Left cardiac atrium (tissue), 4 donors: ENCODE data around the gene CRACR2A. TPM values are rescaled to one million over a fixed set of nuclear protein-coding genes. Genes with fewer than 3 reads are reported as not detected.

Source experiments
- ATAC-seq, 2 donors: fragments of 200-7000 bp; cut with Tn5 transposase; one replicate each; pipeline ENCODE4 v1.9.1; 2020; ENCODE audit warnings: mild to moderate bottlenecking in 2 of 2, moderate library complexity in 2 of 2
- DNase-seq: peaks from one replicate; pipeline ENCODE4 v3.0.0-alpha.2; 2020
- intact Hi-C, 2 donors: fragments of 100-400 bp; cut with DNase I; formaldehyde crosslinking; loops; one replicate each; pipeline versions ENCODE4 v1.14.1 to v1.15.1; 2022 to 2023
- total RNA-seq, 2 donors: library from RNA; stranded (reverse); fragmentation: NEBNext Ultra II Directional; extraction: Animal tissue kit (Norgen Biotek cat#: 25700); gene quantifications; one replicate each; pipeline ENCODE4 v1.2.1, GENCODE V29; 2021
- donor health status: DM: no; HTN: yes; CAD: no.
- donor health status: DM: no; HTN: yes; CAD: no; lungs with severe emphysema.
- donor health status: DM: yes; HTN: yes; CAD: no.
- donor health status: Dilated cardiomyopathy.

Gene CRACR2A
- total RNA-seq, 2 donors from 2014 or later, result 7.4 to 10.1 TPM

DNA sequence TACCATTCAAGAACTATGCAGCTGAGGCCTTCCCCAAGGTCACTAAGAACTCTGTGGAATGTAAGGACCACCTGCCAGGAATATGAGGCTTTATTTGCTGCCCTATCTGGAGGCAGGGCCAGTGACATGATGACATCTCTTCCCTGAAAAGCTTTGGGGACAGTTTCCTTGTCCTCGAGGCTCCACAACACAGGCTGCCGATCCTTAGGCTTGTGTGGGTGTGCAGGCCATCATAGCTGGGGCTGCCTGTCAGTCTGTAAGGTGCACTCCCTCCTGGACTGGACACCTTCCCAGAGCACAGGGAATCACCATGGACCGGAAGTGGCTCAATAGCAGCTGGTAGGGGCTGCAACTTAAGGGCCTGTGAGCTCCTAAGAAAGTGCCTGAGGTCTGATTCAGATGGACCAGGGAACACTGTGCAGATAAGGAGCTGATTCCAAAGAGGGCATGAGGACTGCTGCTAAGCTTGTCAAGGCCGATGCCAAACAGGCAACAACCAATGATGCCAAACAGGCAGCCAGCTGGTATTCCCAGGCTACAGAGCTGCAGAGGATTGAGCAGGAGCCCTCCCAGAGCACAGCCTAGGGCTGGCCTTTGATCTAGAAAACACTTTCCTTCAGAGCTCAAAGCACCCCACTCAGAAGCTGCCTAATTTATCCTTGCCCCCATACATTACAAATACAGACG is 84.3 kb downstream of the CRACR2A start:
- no peak for DNase-seq
- ATAC-seq, result peak; percentile 62 to 66
- intact Hi-C loops, result no loop called here

DNA sequence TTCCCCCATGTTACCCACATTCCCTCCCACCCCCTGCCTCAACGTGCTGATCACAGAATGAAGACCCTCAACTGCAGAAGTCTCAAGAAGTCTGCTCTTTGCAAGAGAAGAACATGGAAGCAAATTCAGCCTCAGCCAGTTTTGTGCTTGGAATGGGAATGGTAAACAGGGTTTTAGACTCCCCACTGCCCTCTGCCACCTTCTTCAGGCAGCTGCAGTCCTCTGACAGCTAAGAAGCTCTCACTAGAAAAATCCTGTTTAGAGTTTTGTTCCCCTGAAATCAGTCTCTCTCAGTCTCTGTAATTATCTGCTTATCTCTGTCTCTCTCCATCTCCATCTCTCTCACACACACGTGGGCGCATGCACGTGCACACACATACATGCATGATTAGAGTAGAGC is 85.4 kb downstream of the CRACR2A start:
- ATAC-seq, result no peak

DNA sequence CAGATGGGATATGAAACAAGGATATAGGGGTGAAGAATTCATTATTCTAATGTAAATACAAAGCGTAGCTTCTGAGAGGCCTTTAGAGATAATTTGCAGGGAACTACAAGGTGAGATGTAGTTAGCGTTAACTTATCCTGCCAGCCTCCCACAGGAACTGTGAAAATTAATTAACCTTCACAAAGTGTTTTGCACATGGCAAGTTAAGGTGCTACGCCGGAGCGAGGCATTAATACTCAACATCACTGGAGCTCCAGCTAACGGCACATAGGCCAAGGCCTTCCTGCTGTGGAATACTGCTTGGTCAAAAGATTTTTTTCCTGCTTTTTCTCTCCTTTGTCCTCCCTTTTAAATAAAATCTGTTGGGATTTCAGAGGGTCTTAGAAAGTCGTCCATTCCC is 86.5 kb downstream of the CRACR2A start:
- intact Hi-C loops, result no loop called here
- DNase-seq (no peak), ATAC-seq (no peak)

More for the DNA sequence above, 85.4 kb downstream of the CRACR2A start:
- intact Hi-C loops, result no loop called here
- no peak for DNase-seq

DNA sequence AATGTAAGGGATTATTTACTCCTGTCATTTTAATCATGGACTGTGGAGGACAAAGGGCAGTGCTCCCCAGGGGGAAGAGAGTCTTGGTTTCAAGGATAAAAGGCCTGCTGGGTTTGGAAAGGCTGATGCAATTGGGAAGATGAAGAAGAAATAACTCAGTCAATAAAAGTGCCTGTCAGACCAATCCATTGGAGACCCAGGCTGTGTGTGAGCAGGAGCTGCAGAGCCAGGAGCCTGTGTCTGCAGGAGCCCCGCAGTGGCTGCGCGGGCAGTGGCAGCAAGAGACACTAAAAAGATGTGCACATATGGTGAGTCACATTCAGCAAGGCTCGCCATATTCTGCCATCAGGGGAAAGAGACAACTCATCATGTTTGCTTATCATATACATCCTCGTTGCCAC is 90.4 kb downstream of the CRACR2A start:
- no peak for DNase-seq
- no peak for ATAC-seq
- intact Hi-C loops, result no loop called here

DNA sequence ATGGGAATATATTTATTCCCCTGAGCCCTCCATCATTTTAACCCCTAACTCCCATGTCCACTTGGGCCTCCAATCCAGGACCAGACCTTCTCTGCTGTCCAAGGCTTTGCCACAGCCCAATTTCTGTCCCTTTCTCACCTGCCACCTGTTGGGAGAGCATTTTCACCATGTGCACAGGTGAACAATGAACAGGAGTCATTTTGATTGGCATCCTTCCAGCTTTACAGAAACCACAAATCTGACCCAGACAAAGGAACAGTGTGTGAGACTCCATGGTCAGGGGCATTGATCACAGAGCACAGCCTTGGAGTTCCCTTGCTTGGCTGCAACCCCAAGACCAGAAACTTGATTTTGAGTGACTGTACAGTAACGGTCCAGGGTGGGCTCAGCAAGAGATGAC is 91.9 kb downstream of the CRACR2A start:
- no peak for ATAC-seq

DNA sequence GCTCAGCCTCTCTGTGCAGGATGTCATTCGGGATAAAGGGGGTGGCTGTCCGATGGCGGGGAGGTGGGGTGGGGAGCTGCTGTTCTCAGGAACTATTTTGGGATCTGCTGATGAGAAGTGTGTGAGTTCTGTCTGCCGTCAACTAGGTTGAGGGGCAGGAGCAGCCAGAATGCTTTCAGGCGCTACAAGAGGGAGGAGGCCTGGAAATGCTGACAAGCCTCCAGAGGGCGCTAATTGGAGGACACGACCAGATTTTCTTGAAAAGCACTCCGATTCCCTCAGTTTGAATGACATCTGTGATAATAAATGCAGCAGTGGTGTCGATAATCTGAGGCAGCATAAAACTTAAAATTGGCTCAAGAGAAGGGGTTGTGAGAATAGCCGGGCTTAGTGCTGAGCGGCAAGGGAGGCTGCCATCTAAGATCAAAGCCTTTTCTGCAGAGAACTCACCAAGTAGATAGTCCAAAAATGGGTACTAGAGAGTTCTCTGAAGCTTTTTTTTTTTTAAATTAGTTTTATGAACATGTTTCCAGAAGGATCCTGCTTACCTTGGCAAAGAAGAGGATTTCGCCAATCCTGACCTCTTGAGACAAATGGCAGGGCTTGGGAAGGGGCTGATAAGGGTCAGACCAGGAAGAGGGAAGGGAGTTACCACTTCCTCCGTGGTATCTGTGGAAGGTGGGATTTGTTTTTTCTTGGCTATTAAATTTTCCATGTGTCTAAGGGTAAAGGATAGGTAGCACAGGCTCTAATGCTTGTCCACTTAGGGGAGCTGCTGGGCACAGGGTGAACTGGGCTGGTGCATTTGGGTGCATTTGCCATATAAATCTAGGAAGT is 94.4 kb downstream of the CRACR2A start:
- intact Hi-C loops, result loop anchor here (2.0 to 5.0 kb wide), 2 partner anchors 118 to 119 kb away; no protein-coding TSS in a partner anchor
- DNase-seq (peak; percentile 47), ATAC-seq (peak; percentile 66 to 80)

More for the DNA sequence above, 91.9 kb downstream of the CRACR2A start:
- intact Hi-C loops, result no loop called here
- no peak for DNase-seq

DNA sequence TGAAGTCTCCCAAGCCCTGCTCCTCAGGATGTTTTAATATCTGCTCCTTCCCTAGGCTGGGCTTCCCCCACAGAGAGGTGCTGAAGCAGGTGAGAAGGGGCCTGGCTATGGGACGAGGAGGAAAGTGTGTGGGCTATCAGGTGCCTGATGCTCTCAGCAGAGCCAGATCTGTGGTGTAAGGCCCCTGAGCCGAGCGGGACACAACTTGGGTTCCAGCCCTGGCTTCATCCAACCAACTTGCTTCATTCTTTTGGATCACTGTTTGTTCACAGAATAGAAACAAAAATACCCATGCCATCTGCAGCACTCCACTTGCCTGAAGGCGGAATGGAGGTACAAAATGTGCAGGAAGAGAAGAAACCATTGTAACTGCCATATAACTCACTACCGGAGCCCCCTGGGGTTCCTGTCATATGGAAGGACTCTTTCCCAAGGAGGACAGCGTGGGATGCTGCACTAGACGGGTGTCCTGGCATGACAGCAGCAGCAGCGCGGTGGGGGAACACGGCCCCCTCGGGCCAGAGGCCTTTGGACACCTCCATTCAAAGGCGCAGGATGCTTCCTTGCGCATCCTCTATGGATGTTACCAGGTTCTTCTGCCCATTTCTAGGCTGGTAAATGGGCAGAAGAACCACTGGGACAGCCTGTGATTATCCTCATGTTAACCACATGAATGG is 95.8 kb downstream of the CRACR2A start:
- intact Hi-C loops, result loop anchor here in 1 of 2 donors (5.0 kb wide), 1 partner anchor 120 kb away; no protein-coding TSS in a partner anchor
- ATAC-seq (no peak), DNase-seq (no peak)

DNA sequence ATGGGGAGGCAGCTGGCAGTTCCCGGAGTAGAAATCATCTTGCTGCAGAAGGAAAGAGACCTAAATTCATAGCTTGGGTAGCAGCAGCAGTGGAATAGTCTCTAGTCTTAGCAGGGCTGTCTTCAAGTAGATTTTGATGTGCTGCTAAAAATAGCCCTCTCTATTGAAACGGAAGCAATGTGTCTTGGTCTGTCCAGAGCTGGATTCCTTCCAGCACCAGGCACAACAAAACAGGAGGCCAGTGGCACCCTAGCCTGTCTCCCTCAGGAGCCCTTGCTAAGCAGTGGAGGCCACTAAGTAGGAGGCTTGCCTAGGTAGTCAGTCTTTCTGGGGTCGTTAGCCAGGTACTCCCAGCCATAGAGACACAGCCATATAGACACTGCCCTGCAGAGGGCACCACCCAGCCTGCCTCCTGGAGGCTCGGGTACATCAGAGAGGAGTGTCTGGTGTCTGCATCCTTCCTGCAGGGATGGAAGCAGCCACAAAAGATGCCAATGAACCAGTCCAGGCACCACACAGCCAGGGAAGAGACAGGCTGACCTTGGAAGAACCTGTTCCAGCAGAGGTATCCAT is 97.5 kb downstream of the CRACR2A start:
- intact Hi-C loops, result loop anchor here in 1 of 2 donors (5.0 kb wide), 1 partner anchor 122 kb away; no protein-coding TSS in a partner anchor
- DNase-seq (no peak), ATAC-seq (peak; percentile 23 to 33)

DNA sequence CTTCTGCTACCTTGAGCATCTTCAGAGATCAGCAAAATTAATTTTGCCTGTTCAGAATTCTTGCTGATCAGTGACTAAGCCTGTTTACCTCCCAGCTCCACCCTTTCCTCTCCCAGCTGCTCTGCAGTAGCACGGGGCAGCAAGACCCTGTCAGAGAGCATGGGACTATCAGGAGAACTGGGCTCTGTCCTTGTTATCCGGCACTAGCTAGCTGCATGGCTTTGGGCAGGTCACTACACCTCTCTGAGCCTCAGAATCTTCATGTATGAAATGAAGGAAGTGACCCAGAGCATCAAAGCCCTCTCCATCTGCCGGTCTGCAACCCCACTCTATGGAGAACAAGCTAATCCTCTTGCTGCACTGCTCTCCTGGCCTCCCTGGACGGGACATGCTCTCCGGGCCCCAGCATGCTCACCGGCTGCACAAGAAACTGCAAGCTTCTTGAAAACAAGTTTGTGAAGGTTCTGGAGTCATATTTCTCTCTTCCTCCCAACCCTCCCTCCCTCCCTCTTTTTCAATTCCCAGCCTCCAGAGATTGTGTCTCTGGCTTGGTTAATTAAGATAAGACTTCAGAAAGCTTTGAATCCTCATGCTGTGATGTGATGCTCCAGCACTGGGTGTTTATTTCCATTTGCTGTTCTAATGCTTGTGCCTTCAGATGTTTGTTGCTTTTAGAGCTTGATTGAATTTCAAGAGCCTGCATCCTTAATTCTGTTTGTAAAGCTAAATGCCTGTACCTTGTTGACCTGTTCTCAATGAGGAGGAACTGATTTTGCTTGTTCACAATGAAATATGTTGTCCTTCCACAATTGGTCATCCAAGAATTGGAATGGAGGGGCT is 101.1 kb downstream of the CRACR2A start:
- DNase-seq (no peak), ATAC-seq (no peak)
- intact Hi-C loops, result no loop called here

DNA sequence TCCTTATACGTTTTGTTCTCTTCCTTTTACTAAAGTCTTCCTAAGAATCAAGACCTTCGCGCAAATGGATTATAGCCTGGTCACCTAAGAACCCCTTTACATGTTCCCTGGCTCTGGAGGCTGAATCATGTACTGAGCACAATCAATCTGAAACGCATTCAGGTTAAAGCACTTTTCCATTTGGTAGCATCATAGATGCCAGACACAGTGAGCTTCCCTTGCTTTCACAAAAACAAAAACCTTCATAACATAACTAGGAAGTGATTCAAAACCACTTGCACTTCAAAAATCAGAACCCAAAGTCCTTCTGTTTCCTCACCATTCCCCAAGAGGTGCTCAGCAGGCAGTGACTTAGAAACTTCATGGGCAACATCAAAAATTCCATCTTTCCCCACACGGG is 105.4 kb downstream of the CRACR2A start:
- no peak for ATAC-seq
- DNase-seq, result no peak
- intact Hi-C loops, result loop anchor here (10.0 kb wide), 2 partner anchors 303 to 343 kb away; no protein-coding TSS in a partner anchor

DNA sequence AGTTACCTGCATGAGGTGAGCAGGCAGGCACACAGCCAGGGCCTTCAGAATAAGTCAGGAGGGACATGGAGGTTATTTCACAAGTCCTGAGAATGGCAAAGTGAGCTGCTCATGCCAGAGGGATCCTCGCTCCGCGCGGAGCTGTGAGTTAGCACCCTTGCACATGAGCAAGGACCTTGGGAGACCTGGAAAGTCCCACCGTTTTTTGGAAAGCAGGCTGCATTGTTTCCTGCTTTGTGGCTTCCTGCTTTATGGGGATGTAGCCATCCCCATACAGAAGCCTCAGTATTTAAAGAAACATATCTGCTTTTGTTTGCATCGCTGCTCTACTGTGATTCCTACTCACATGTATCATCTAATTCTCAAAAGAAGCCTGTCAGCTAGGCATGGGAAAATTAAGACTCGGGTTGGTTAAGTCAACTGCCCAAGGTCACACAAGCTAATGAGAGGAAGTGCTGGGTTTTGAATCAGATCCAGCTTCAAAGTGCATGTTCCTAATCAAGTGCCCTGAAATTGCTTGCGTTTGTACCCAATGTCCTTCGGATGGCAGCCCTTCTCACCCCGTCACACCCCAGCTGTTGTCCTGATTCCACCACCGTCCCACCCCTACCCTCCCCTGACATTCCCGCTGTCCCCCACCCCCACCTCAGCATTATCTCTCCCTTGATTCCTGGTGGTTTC is 106.2 kb downstream of the CRACR2A start:
- no peak for DNase-seq
- intact Hi-C loops, result loop anchor here (10.0 kb wide), 2 partner anchors 302 to 342 kb away; no protein-coding TSS in a partner anchor
- peak in 1 of 2 donors; percentile 47 for ATAC-seq

DNA sequence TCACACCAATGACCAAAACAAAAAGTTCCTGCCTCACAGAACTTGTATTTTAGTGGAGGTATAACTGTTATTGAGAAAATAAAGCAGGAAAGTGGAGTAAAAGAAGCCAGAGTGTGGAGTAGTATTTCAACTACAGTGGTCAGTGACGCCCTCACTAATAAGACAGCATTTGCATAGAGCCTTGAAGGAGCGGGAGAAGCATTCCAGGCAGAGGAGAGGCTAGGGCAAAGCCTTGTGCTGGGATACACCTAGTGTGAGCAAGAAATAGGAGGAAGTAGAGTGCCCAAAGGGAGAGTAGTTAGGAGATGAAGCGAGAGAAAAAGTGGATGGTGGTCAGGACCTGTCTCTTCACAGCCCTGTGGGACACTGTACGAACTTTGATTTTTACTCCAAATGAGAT is 107.8 kb downstream of the CRACR2A start:
- ATAC-seq (no peak), DNase-seq (no peak)
- intact Hi-C loops, result loop anchor here (10.0 kb wide), 2 partner anchors 300 to 340 kb away; no protein-coding TSS in a partner anchor

DNA sequence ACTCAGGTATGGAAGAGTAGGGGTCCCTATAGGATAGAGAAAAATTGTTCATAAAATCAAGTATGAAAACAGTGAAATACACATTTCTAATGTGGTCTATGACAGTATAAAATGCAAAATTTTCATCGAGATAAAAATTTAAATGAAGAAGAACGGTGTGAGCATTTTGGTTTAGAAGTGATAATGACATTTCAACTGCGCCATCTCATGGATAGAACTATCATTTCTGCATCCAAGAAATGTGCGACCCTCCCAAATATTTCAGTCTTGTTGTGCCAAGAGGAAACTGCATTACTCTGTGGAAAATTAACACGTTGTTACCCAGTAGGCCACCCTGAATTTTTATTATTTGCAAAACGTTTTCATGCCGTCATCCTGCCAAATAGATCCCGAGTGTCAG is 108.8 kb downstream of the CRACR2A start:
- intact Hi-C loops, result loop anchor here (10.0 kb wide), 2 partner anchors 299 to 339 kb away; no protein-coding TSS in a partner anchor
- ATAC-seq (no peak), DNase-seq (no peak)

DNA sequence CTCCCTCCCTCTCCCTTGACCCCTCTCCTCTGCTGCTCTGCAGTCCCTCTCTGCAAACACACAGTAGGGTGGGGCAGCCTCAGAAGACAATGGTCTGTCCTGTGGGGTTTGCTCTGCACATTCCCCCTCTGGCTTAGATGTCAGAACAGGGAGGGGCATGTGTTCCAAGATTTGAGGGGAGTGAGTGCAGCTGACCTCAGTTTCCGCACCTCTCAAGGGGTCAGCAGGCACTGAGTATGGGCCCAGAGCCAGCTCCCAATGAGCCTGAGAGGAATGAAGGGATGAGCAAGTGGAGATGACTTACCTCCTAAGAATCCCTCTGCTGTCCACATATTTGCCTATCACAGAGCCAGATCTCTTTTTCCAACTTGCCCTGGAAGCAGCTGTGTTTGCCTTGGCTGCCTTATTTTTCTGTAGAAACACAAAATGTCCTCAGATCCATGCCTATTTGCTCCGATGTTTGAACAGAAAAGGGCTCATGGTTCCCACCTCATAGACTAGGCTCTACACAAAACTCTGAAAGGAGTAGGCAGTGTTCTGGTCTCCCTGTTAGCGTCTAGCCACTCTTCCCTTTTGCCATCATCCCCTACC is 111.4 kb downstream of the CRACR2A start:
- peak in 1 of 2 donors; percentile 54 for ATAC-seq

DNA sequence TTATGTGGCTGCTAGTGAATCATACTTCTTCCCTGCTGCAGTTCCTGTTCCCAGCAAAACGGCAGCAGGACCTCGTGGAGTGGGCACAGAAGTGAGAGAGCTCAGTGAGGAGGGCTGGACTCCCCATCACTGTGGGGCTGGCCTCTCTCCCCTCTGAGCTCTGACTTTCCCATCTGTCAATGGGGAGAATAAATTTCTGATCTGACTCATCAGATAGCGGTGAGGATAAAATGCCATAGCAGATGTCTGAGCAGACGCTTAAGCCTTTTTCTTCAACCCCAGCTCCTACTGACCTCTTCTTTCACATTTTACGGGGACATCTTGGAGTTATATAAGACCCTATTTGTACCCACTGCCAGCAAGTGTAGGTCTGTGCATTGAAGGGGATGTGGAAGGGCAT is 116.6 kb downstream of the CRACR2A start:
- ATAC-seq, result no peak
- no peak for DNase-seq
- intact Hi-C loops, result no loop called here

More for the DNA sequence above, 111.4 kb downstream of the CRACR2A start:
- peak; percentile 37 for DNase-seq
- intact Hi-C loops, result loop anchor here (10.0 kb wide), 2 partner anchors 297 to 337 kb away; no protein-coding TSS in a partner anchor

DNA sequence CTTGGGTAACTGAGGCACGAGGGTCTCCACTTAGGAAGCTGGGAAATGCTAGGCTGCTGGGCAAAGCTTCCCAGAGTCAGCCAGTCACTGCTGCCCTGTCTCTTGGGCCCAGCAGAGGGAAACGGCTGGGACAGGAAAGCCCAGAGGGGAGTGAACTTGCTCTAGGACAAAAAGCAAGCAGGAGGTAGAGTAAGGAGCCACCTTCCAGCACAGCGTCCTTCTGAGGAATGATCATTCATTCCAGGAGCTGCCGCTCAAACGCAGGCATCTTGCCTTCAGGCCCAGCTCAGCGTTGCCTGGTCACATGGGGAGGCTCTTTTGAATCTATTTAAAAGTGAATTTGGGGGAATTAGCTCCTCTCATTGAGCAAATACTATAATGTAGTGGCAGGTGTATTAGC is 118.6 kb downstream of the CRACR2A start:
- intact Hi-C loops, result no loop called here
- DNase-seq (no peak), ATAC-seq (no peak)

DNA sequence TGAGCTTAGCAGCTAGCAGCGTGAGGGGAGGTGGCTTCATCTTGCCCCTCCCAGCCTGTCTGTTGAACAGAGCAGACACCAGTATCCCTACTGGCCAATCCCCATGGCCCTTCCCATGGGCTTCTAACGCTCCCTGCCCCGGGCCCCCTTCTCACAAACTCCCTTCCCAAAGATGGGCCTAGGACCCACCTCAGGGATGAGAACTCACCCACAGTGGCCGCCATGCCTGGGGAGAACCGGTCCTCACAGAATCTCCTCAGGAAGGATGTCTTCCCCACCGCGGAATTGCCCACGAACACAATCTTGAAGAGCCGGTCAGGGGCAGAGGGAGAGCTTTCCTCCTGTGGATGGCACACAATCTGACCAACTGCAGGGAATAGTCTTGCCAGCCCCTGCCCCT is 119.5 kb downstream of the CRACR2A start:
- intact Hi-C loops, result no loop called here
- ATAC-seq (no peak), DNase-seq (no peak)
